GM18498 (cell line): ENCODE data around the gene CCDC12.

Experiments used
- ATAC-seq: cut with Tn5 transposase; IDR thresholded peaks from one replicate; pipeline ENCODE4 v1.9.1; 2021; ENCODE audit warnings: mild to moderate bottlenecking, moderate library complexity; ENCODE audit not compliant: unreplicated experiment

The CCDC12 gene

GRCh38 chr3:46908294-46908985 is 68.1 kb downstream of the CCDC12 start:
- no peak for ATAC-seq

GRCh38 chr3:46907960-46908293 is 68.6 kb downstream of the CCDC12 start:
- ATAC-seq, result no peak

- no peak for ATAC-seq
Observed at GRCh38 chr3:46907271-46907670, 69.3 kb downstream of the CCDC12 start.

GRCh38 chr3:46906471-46907058 is 70.0 kb downstream of the CCDC12 start:
- no peak for ATAC-seq

- ATAC-seq, result no peak
Observed at GRCh38 chr3:46905661-46906451, 70.7 kb downstream of the CCDC12 start.

GRCh38 chr3:46905213-46905560 is 71.4 kb downstream of the CCDC12 start:
- ATAC-seq, result no peak

GRCh38 chr3:46904303-46905212 is 72.0 kb downstream of the CCDC12 start:
- no peak for ATAC-seq

- no peak for ATAC-seq
Observed at GRCh38 chr3:46903341-46904302, 72.9 kb downstream of the CCDC12 start.

- ATAC-seq, result no peak
Observed at GRCh38 chr3:46902188-46902631, 74.3 kb downstream of the CCDC12 start.

GRCh38 chr3:46901591-46902187 is 74.9 kb downstream of the CCDC12 start:
- ATAC-seq, result no peak

GRCh38 chr3:46901061-46901460 is 75.5 kb downstream of the CCDC12 start:
- no peak for ATAC-seq

GRCh38 chr3:46900356-46900755 is 76.2 kb downstream of the CCDC12 start:
- ATAC-seq, result no peak

GRCh38 chr3:46900007-46900292 is 76.6 kb downstream of the CCDC12 start:
- no peak for ATAC-seq

GRCh38 chr3:46899151-46900006 is 77.2 kb downstream of the CCDC12 start:
- ATAC-seq, result no peak

GRCh38 chr3:46898321-46899150 is 78.0 kb downstream of the CCDC12 start:
- no peak for ATAC-seq

GRCh38 chr3:46897829-46898320 is 78.7 kb downstream of the CCDC12 start:
- no peak for ATAC-seq

GRCh38 chr3:46897031-46897430 is 79.5 kb downstream of the CCDC12 start:
- ATAC-seq, result no peak

GRCh38 chr3:46896386-46896785 is 80.2 kb downstream of the CCDC12 start:
- no peak for ATAC-seq
